GM10266 (cell line): ENCODE results near the gene SPSB4.

Source experiments
- DNase-seq: peaks from one replicate; pipeline ENCODE4 v3.0.0; 2012; ENCODE audit errors: extremely low spot score
- TF ChIP-seq, protein P1 (sequence below): IDR thresholded peaks from 2 replicates; pipeline ENCODE4 v1.5.1; 2012; ENCODE audit warnings: mild to moderate bottlenecking, low read depth; ENCODE audit not compliant: control insufficient read depth, insufficient read depth; ENCODE audit errors: missing control alignments

Gene SPSB4

DNA sequence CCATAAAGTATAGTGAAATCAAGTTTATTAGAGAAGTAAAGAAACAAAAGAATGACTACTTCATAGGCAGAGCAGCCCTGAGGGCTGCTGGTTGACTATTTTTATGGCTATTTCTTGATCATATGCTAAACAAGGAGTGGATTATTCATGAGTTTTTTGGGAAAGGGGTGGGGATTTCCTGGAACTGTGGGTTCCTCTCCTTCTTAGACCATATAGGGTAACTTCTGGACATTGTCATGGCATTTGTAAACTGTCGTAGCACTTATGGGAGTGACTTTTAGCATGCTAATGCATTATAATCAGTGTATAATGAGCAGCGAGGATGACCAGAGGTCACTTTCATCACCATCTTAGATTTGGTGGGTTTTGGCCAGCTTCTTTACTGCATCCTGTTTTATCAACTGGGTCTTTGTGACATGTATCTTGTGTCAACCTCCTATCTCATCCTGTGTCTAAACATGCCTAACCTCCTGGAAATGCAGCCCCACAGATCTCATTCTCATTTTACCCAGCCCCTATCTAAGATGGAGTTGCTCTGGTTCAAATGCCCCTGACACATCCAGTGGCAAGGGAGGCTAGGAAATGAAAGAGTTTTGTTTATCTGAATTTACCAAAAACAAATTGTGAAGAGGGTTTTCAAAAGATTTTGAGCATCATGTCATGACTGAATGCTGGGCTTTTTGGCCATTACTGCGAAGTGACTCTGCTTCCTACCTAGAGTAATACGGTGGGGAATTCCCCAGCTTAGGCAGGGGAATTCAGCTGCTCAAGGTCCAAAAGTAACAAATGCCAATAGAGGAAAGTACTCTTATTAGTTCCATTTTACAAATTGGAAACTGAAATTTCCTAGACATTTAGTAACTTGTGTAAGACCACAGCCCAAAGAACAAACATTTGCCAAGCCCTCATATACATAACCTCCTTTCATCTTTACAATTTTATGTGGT is 6.2 kb upstream of the SPSB4 start:
- TF ChIP-seq, protein P1, sequence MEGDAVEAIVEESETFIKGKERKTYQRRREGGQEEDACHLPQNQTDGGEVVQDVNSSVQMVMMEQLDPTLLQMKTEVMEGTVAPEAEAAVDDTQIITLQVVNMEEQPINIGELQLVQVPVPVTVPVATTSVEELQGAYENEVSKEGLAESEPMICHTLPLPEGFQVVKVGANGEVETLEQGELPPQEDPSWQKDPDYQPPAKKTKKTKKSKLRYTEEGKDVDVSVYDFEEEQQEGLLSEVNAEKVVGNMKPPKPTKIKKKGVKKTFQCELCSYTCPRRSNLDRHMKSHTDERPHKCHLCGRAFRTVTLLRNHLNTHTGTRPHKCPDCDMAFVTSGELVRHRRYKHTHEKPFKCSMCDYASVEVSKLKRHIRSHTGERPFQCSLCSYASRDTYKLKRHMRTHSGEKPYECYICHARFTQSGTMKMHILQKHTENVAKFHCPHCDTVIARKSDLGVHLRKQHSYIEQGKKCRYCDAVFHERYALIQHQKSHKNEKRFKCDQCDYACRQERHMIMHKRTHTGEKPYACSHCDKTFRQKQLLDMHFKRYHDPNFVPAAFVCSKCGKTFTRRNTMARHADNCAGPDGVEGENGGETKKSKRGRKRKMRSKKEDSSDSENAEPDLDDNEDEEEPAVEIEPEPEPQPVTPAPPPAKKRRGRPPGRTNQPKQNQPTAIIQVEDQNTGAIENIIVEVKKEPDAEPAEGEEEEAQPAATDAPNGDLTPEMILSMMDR = no peak
- peak; percentile 51 for DNase-seq

DNA sequence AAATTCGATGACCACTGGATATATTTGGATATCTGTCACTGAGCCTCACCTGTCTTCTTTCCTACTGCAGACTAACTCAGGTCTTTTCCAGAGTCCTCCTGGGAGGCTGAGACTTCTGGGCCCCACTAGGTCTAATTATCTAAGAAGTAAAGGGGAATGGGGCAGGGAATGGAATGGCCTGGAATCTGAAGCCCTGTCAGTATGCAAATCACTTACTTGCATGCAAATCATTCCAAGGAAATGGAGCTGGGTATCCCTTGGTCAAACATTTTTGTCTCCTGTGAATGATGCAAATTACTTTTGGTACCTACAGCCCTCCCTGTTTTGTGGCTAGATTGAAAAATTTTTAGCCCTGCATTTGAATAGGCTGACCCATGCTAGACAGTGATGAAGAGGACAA is 5.3 kb upstream of the SPSB4 start:
- DNase-seq = no peak
- TF ChIP-seq, protein P1 = no peak

DNA sequence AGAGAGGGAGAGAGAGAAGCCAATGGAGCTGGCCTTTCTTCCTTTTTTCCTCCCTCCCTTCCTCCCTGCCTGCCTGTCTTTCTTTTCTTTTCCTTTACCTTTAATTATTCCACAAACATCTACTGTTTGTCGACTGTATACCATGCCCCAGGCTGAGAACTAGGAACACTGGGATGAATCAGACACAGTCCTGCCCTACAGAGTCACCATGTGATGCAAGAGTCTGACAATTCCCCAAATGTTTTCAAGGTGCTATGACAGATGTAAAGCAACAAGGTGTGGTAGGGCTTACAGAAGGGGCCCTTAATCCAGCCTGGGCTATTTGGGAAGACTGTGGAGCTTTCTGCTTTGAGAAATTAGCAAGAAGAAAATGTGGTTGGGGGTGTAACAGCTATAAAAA is 4.0 kb upstream of the SPSB4 start:
- TF ChIP-seq, protein P1 = no peak

DNA sequence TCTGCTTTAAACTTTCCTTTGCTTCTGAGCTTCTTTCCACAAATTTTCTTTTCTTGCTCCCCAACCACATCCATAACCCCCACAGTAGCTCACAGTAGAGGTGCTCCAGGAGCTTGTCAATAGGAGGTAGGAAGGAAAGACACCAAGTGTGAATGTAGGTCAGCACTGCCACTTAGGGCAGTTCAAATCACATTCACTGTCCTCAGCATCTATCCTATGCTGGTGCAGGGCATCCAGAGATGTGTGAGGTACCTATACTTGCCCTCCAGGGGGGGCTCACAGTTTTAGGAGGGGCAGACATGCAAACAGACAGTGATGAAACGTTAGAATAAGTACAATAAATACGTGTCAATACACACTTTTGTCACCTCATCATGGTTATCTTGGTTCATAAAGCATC is 1.5 kb upstream of the SPSB4 start:
- DNase-seq = peak; percentile 29
- TF ChIP-seq, protein P1 = no peak

More for the DNA sequence above, 4.0 kb upstream of the SPSB4 start:
- DNase-seq = no peak

DNA sequence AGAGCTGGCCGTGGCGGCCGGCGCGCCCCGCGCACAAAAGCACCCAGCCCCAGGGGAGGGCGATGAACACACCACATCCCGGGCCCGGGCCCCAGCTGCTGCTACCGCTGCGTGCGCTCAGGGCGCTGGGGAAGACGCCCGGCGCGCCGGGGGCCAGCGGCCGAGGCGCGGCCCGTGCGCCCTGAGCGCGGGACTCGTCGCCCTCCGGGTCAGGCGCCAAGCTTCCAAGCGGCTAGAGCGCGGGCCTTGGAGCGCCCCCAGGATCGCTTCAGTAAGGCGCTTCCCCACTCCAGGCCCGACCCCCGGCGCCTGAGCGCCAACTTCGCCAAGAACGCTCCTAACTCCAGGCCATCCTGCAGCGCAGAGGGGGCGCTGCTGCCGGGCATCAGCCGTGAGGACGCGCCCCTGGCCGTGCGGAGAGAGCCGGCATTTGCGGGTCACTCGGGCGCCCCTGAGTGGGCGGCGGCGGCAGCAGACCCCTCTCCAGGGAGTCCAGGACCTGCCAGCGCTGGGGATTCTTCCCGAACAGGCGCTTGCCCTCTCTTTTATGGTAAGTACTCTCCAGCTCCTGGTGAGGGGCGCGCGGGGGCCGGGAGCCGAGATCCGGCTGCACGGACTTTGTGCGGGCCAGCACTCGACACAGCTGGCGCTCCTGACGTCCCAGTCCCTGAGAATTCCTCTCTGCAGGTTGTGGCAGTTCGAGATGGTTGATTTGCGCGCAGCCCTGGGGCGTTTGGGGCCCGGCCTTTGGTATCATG is 475 bp downstream of the SPSB4 start:
- DNase-seq = peak; percentile 35
- TF ChIP-seq, protein P1 = no peak

DNA sequence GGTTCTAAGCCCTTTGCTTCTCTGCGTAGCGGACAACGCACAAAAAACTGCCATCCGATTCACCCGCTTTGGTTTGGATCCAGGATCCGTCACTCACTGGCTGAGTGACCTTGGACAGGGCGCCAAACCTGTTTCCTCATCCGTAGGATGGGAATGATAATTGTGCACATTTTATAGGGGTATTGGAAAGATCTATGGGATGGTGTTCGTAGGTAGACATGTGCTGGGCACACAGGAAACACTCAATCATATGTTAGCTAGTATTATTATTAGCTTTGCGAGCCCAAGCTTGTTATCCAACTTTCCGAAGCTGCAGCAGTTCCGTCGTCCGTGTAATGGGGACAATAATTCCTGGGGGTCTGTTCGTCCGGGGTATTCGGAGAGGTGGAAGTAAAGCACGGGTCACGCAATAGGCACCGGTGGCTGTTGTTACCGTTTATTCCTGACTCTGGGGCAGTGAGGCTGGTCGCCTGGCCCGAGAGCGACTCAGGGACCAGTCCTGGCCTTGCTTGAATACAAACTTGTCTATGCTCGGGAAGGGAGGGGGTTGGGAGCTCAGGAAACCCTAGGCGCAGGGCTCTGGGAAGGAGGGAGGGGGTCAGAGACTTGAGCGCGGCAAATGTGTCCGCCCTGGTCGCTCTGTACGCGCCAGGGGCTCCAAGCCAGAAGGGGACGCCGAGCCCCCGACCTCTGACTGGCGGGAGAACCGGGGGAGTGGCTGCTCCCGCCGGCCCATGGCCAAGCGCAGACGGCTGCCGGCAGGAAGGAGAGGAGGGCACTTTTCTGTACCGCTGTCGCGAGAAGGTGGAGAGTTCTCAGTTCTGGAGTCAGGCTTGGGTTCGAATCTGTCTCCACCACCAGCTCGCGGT is 1.3 kb downstream of the SPSB4 start:
- DNase-seq = peak; percentile 32
- TF ChIP-seq, protein P1 = no peak
